HCT116 (cell line): ENCODE measurements around the gene PIGM.

ENCODE experiments used
- CTCF ChIP-seq, 3 experiments: fragments of 200-600 bp in 1 of 3; sonication (generic) in 1 of 3; IDR thresholded peaks in 2 of 3; conservative IDR thresholded peaks in 1 of 3; 2 replicates each; pipeline ENCODE4 v1.5.1; 2012 to 2017; ENCODE audit warnings: low read depth in 2 of 3, low read length in 2 of 3, antibody characterized with exemption in 1 of 3, borderline replicate concordance in 1 of 3, control low read depth in 1 of 3, mild to moderate bottlenecking in 1 of 3, mixed read lengths in 1 of 3, mixed run types in 1 of 3, moderate library complexity in 1 of 3; ENCODE audit not compliant: insufficient read depth in 1 of 3
- EGR1 ChIP-seq: IDR thresholded peaks from 2 replicates; pipeline ENCODE4 v1.6.1; 2012; ENCODE audit warnings: low read depth
- POLR2A ChIP-seq: IDR thresholded peaks from 2 replicates; pipeline ENCODE4 v1.7.0; 2011; ENCODE audit warnings: borderline replicate concordance; ENCODE audit not compliant: insufficient read depth, insufficient read length; ENCODE audit errors: extremely low read depth
- SIN3A ChIP-seq: IDR thresholded peaks from 2 replicates; pipeline ENCODE4 v1.6.1; 2012; ENCODE audit warnings: low read depth
- SRF ChIP-seq: IDR thresholded peaks from 2 replicates; pipeline ENCODE4 v1.6.1; 2012; ENCODE audit warnings: low read depth

- no peak for TF ChIP-seq EGR1
- TF ChIP-seq CTCF (IDR thresholded peaks at IDR 0.05 in 2 of 3, conservative IDR thresholded peaks at IDR 0.05 in 1 of 3; ENCODE audit: borderline replicate concordance in 1 of 3, insufficient read depth in 1 of 3, low read depth in 2 of 3, low read length in 2 of 3), result no peak
- no peak for TF ChIP-seq SRF
- TF ChIP-seq POLR2A, result no peak
- TF ChIP-seq SIN3A, result no peak
Observed at GRCh38 chr1:160050619-160051018, 18.8 kb upstream of the PIGM start.
